ENCODE measurements around the gene TIRAP.
"Not testable (repeated sequence)": the region's sequence is repeated elsewhere in the genome, so short reads cannot be mapped to it uniquely, and the experiment has no call there.

Gene TIRAP

GRCh38 chr11:126288237-126288636 lies 5.3 kb downstream of the TIRAP start:
- no peak for DNase-seq

- DNase-seq = no peak
Observed at GRCh38 chr11:126290887-126291286, 8.0 kb downstream of the TIRAP start.

GRCh38 chr11:126293726-126294125 lies 10.8 kb downstream of the TIRAP start:
- DNase-seq = no peak

- no peak for DNase-seq
Observed at GRCh38 chr11:126297004-126297403, 14.1 kb downstream of the TIRAP start.

- DNase-seq = peak; percentile 90
Observed at GRCh38 chr11:126303623-126304456, 20.9 kb downstream of the TIRAP start, which contains the start of gene DCPS. TSS of gene DCPS (plus strand) at chr11:126304060. CDS start at chr11:126304081, 21 bp downstream.

- no peak for DNase-seq
Observed at GRCh38 chr11:126304457-126305075, 21.7 kb downstream of the TIRAP start.

- DNase-seq = no peak
Observed at GRCh38 chr11:126305699-126306098, 22.8 kb downstream of the TIRAP start.

GRCh38 chr11:126307706-126308105 lies 24.8 kb downstream of the TIRAP start:
- no peak for DNase-seq

- no peak for DNase-seq
Observed at GRCh38 chr11:126308271-126308671, 25.4 kb downstream of the TIRAP start.

- DNase-seq = not testable (repeated sequence)
Observed at GRCh38 chr11:126308771-126309170, 25.9 kb downstream of the TIRAP start.

GRCh38 chr11:126310200-126310991 lies 27.5 kb downstream of the TIRAP start:
- DNase-seq = peak; percentile 50

GRCh38 chr11:126310992-126311310 lies 28.1 kb downstream of the TIRAP start:
- no peak for DNase-seq

- DNase-seq = no peak
Observed at GRCh38 chr11:126311401-126312291, 28.8 kb downstream of the TIRAP start.

GRCh38 chr11:126312961-126313360 lies 30.1 kb downstream of the TIRAP start:
- no peak for DNase-seq

- no peak for DNase-seq
Observed at GRCh38 chr11:126313826-126314225, 30.9 kb downstream of the TIRAP start.

- DNase-seq = no peak
Observed at GRCh38 chr11:126317432-126317755, 34.5 kb downstream of the TIRAP start.

GRCh38 chr11:126317756-126318573 lies 35.1 kb downstream of the TIRAP start:
- DNase-seq = no peak

- DNase-seq = no peak
Observed at GRCh38 chr11:126318574-126319373, 35.9 kb downstream of the TIRAP start.

GRCh38 chr11:126319374-126319740 lies 36.5 kb downstream of the TIRAP start:
- no peak for DNase-seq

GRCh38 chr11:126322996-126323395 lies 40.1 kb downstream of the TIRAP start:
- no peak for DNase-seq

All from activated CD4-positive, CD25-positive, alpha-beta regulatory T cell treated with anti-CD3 and anti-CD28 coated beads, Interleukin-2, amount 50 U/mL, for 72 hours (primary cell).